G401 (cell line): Measurements from ENCODE around the gene PEX14. TPM values are rescaled to one million over a fixed set of nuclear protein-coding genes. Genes with fewer than 3 reads are reported as not detected.

Experiments used
- DNase-seq: peaks from one replicate; pipeline ENCODE4 v3.0.0-alpha.2; 2015; ENCODE audit warnings: low spot score
- in situ Hi-C: cut with HindIII; loops from 2 replicates; pipeline ENCODE4 v1.10.0; 2016; ENCODE audit warnings: low sequenced_read_pairs, mixed read lengths
- total RNA-seq: library from RNA; depleted of rRNA; stranded (reverse); fragments of >200 nt; shearing (Covaris generic); gene quantifications from 2 replicates; pipeline ENCODE4 v1.2.3, GENCODE V29; 2014

Gene PEX14
- total RNA-seq, 1 experiment from 2014 or later: 34.7 TPM

DNA sequence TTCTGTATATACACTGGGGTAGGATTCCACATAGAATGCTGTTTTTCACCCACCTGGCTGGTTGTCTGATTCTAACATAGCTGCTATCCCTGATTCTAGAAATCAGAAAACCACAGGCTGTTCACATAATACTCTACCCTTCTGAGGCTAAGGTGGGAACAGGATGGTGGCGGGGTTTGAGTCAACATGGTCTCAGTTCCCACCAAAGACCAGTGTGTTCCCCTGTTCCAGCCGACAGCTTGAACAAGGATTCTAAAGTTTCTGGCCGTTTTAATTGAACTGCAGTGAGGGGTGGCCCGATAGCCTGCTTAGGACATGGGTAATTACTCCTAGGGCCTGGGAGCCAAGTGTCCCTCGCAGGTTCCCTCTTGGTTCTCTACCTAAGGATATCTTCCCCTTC is 38.4 kb downstream of the PEX14 start:
- in situ Hi-C loops: no loop called here

DNA sequence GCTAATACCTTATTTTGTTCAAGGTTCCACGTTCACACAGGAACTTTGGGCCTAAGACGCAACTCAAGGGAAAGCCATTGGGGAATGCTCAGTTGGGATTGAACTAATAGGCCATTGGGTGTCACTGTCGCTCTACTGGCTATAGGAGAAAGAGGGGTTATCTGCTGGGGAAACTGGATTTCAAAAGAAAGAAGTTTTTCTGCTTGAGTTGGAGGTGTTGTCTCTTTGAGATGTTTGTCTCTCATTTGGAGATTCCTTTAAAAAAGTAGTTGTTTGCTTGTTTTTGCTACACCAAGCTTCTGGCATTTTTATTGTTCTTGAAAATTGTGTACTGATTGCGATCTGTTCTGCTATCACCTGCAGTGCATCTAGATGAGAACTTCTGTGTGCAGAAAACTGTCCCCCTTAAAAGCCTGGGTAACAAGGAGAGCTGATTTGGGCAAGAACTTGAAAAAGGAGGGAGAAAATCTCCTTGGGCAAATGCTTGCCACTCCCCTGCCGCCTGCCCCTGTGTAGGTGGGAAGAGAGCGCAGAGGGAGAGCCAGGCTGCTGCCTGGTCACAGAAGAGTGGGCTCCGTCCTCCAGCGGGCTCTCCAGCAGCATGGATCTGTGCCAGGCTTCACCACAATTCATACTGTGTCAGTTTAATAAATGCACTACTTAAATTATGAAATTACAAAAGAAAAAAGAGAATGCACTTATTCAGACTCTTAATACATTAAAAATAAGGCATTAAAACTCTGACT is 39.9 kb downstream of the PEX14 start:
- in situ Hi-C loops: no loop called here
- DNase-seq: peak; percentile 36

More for the DNA sequence above, 38.4 kb downstream of the PEX14 start:
- DNase-seq: no peak

DNA sequence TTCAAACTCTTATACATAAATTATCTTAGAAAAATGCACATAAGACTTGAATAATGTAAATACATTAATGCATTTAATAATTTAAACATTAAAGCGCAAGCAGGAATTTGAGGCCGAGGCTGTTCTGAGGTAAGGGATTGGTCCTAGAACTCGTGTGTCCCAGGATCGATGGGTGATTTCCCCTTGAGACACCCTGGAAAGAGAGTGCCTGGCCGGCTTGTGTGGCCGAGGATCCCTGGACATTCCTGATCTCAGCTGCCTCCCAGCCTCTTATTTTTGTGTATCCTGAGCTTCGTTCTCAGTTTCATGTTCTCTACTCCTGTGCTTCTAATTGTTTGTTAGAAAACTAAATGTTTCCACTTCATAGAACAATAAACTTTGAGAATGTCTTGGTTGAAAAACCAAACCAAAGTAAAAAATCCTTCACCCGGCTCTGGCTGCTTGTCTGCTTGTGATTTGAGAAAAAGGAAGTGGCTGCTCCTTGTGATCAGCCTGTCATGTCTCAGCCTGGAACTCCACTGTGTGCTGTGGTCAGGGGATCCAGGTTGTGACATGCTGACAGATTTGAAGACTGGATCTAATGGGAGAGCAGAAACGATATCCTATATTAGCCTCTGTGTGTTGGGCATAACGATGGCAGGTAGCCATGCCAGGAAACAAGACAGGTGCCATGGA is 40.7 kb downstream of the PEX14 start:
- in situ Hi-C loops: no loop called here
- DNase-seq: no peak

DNA sequence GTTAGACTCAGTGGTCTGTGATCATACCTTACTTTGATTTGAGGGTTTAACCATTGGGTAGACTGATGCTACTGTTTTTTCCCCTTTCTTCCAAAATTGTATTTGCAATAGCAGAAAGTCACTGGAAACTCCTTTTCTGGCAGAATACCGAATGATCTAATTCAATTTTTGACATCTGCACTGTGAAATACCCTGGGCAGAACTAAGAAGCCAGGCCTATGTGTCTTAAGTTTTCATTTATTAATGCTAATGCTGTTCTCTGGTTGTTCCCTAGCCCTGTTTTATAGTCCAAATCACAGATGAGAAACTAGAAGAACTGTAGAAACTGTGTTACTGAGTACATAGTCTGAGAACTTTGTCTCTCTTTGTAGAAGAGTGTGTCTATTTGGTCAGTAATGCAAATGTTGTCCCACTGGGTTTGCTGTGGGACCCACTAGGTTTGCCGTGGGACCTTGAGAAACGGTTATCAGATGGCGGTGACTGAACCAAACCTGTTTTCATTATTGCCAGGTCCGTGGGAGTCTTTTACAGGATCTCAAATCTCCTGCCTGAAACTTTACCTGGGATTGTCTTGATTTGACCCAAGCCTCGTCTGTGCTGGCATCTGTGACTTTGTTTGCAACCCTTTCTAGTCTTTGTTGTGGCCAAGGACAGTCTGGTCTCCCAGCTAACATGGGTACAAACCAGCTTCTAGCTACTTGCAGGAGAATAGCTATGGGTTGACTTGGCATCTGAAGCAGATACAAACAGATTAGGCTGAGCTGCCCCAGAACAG is 41.4 kb downstream of the PEX14 start:
- in situ Hi-C loops: no loop called here
- no peak for DNase-seq

DNA sequence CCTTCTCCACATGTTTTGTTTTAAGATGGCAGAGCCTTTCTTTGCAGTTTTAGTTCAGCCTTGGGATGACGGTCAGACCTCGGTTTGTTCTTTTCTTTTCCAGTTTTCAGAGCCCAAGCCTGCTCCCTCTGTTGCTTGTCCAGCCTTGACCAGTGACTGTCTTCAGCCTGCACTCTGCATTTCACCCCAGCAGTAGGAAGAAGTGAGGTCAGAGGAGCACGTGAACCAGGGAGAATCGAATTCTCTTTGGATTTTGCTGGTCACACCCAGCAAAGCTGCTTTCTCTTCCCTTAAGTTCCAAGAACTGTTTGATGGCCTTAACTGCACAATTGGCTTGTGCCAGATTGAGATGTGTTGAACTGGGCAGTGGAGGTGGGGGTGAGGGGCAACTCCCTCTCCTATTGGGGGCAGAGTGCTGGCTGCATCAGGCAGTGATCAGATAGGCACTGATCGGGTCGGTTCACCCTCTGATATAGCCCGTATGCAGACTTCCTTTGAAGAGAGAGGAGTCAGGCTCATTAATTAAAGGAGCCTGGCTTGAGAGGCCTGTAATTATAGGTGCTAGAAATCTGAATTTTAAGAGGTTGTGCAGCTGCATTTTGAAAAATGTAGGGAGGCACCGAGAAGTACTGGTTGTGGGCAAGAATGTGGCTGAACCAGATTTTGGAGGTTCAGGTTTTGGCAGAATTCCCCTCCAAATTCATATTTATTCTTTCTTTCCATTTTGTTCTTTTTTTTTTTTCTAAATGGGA is 42.4 kb downstream of the PEX14 start:
- no peak for DNase-seq

DNA sequence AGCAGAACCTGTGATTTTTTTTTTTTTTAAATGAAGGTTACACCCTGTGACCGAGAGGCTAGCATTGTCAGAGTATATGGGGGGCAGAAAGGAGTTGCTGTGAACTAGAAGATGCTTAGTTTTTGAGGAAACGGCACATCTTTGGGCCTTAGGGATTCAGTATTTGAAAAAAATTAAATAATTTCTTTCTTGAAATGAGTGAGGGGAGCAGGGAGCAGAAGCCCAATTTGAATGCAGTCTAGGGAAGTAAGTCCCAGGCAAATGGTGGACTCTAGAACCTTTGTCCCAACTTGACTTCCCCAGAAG is 42.9 kb downstream of the PEX14 start:
- no peak for DNase-seq
- in situ Hi-C loops: no loop called here

More for the DNA sequence above, 42.4 kb downstream of the PEX14 start:
- in situ Hi-C loops: no loop called here

DNA sequence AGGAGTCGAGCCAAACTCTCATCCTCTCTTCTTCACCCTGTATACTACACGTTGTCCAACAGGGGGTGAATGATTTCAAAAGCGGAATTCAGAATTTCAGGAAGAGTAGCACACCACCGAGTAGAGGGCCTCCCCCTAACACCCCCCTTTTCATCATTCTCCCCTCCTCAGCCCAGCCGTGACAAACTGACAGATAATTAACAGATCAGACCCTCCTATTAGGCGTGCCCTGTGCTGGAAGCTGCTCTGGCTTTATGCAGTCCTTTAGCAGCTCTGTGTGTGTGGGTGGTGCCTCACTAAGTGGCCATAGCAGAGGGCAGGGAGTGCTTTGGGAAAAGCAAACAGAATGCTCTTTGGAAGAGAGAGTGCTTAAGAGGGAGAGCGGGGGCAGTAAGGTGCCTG is 44.3 kb downstream of the PEX14 start:
- no peak for DNase-seq
- in situ Hi-C loops: no loop called here

DNA sequence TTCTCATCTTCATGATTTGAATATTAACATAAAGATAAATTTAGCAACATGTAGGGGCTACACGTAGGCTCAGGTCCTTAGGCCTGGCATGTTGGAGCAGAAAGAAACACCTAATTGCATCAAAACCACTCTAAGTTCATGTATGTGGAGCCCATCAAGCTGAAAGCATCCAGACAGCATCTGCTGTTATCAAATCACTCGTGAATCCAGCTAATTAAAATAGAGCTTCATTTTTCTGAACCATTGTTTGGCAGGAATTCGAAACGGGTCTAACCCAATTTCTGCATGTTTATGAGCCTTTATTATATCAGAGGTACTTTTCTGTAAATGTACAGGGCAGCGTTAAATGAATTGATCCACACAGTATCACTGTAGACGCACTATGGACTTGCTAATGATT is 45.7 kb downstream of the PEX14 start:
- DNase-seq: no peak
- in situ Hi-C loops: no loop called here

DNA sequence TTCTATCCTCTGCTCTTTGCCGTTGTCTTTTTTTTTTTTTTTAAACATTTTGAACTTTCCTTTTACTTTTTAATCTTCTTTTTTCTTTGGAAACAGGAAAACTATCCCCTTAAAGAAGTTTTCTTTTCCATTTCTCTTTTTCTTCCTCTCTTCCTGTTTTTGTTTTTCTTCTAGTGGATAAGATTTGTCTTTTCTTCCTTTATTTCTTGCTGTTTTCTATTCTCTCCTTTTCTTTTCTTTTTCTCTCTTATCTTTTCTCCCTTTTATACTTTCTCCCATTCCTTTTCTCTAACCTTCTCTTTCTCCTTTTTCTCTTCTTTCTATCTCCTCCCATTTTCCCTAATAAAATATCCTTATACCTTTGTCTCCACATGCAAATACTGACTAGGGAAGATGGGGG is 46.2 kb downstream of the PEX14 start:
- no peak for DNase-seq
- in situ Hi-C loops: no loop called here

DNA sequence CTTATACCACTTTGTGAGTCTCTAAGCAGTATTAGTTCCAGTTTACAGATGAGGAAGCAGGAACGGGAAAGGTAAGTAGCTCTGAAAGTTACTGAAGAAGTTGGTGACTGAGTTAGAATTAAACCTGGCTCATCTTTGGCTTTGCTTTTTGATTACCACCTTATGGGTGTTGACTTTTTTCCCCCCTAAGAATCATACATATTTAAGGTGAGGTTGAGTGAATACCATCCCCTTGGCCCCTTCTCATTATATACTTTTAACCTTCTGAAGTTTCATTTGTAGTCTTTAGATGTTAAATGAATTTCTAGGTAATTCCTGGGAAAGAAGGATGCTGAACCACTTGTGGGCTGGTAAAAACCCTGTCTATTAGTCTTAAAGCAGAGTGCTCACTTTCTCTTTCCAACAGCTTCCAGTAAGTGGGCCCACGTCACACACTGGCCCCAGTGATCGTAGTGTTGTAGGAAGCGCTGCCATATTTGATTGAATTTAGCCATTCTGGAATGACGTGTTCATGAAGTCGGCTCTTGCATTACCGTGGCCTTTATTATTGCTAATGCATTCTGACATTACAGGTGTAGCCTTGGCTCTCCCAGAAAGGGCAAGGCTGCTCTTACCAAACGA is 46.9 kb downstream of the PEX14 start:
- in situ Hi-C loops: no loop called here
- no peak for DNase-seq

DNA sequence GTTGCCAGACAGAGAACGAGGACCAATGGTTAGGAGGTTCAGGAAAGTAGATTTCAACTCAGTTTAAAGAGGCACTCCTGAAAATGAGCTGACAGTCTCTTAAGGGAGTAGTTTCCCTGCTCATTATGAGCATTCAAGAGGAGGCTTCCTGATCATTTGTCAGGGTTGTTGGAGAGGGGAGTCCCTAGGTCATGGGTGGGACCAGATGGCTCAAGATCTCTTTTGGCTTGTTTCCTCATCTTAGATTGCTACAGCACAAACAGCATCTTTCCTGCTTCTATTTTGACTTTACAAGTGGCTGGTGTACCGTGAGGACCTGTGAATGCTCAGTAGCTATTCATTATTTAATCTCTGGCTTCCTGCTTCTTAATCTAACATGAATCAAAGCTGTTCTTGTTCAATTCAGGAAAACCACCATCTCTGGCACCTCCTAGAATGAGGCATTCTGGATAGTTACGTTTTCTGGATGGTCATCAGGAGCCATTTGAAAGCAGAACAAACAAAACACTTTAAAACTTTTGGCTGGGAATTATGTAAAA is 47.6 kb downstream of the PEX14 start:
- in situ Hi-C loops: no loop called here
- no peak for DNase-seq

DNA sequence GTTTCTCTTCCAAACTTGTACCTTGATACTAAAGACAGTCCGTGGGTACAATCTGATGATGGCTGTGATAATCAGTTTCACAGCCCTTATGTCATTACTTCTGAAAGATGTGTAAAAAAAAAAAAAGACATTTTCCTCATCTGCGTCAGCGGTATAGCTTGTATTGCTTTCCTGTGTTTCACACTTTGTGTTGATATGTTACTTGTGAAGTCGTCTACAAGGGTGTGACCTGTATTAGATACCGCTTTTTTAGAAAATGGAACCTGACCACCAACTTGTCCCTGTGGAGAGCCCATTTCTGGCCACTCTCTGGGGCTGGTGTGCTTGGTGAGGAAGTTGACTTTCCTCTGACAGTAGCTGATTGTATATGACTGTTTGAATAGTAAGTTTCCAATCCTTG is 50.5 kb downstream of the PEX14 start:
- no peak for DNase-seq
- in situ Hi-C loops: no loop called here

DNA sequence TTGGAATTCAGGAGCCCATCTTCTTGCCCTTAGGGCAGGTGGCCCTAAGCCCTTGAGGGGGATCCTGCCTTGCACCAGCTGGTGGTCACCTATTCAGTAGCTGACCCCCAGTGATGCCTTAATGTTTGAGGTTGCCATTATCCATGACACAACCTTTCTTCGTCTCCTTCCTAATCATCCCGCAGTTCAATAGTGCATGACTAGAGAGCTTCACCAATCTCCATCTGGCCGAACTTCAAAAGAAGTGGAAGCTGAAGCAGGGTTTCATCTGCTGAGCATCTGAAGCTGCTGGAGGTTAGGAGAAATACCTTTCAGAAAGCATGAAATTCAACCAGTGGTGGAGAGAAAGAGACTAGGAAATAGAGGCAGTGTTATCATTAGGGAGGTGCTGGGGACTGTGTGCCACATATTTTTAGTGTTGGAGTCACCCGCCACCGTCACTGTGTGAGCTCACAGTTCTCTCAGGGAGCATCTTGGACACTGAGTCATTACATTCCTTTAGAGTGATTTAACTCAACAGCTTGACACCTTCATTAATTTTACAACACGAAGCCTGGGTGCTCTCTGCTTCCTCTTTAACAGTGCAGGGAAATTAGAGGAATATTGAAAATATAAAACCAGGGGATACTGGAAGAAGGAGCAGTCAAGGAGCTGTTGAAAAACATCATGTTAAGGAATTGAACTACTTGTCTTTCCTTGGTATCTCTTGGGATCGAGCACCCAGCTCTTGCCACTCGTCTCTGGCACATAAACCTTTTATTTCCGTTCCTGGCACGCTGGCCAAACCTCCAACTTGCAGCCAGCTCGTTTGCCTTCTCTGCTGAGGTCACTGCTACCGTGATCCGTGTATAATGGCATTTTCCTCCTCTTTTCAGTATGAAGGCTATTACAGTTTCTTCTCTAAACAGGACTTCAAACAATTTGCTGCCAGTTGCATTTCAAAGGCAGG is 53.6 kb downstream of the PEX14 start:
- in situ Hi-C loops: no loop called here
- DNase-seq: no peak

DNA sequence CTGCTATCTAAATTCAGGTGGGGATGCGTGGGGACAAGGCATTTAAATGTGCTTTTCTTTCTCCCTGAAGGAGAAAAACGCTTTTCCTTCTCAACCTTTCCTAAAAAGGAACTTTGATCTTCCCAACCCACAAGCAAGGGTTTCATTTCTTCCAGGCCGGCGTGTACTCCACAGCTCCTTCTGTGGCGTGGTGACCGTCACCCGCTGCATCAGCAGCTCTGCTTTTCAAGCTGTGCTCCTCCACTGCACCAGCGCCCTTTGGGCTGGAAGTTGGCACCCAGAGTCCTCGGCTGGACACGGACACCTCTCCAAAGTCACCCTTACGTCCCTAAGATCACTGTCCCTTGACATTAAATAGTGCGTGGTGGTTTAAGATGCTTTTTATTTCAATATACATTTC is 54.3 kb downstream of the PEX14 start:
- in situ Hi-C loops: no loop called here

DNA sequence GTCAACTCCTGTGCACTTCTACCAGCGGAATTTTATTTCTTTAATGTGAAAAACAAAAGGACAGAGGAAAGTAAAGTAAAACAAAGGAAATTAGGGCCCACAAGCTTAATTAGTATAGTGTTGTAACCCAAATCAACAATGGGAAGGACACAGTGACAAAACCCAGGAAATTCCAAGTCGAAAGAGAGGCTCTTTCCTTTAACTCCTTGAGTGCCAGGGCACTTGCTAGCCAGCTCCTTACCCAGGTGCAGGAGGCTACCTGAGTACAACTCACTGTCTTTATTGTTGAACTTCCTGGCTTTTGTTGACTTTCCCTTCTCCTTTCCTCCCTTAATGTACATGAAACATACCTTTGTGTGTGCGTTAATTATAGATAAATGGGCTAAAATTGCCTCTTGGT is 55.0 kb downstream of the PEX14 start:
- in situ Hi-C loops: no loop called here
- DNase-seq: no peak

More for the DNA sequence above, 54.3 kb downstream of the PEX14 start:
- no peak for DNase-seq

DNA sequence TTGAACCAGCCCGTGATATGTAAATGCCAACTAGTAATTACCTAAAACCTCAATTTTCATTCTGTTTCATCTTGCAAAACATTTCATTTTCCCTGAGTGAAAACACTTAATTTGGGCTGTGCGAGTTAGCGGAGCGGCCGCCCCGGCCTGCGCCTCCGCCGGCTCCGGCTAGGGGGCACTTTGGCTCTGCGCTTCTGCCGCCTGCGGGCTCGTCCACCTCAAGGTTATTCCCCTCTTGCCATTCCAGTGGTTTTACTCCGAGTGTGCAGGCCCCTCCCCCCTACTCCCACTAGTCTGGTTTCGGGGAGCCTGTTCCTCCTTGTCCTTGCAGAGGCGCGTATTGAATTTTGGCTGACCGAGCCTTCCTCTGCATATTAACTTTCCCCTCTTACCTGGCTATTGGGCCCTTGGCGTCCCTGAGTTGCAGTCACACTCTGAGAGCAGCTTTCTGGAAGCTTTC is 55.6 kb downstream of the PEX14 start:
- no peak for DNase-seq

DNA sequence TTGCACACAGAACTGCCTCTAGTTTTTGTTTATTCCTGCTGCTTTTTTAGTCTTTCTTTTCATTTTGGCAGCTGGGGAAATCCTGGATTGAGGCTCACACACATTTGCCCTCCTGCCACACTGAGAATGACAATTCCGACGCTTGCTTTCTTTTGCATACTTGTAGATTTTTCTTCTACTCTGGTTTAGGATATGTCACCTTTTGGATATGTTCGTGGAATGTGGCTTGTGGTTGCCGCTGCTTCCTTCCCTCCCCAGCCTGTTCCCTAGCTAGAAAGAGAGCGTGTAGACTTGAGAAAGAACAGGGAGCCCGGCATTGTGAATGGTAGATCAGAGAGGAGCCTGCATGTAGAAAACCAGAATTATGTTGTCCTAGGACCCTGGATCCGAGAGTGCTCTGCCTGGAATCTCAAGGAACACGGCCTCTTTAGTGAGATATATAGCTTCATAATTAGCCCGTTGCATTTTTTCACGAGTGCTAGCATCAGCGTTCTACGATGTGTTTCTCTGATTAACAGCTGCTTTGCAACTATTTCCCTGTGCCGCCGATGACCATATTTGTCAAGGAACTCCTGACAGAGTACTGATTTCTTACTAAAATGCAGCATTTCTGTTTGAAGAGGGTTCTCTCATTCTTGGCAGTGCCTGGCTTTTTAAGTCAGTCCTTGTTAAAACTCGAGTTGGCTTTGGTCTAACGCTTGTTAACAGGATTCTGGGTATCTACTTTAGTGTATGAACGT is 56.2 kb downstream of the PEX14 start:
- no peak for DNase-seq
- in situ Hi-C loops: no loop called here

More for the DNA sequence above, 55.6 kb downstream of the PEX14 start:
- in situ Hi-C loops: no loop called here
